ENCODE measurements around the gene TNFRSF1B. TPM values are rescaled to one million over a fixed set of nuclear protein-coding genes. Genes with fewer than 3 reads are reported as not detected.

TNFRSF1B gene
- total RNA-seq, 1 donor from 2014 or later = 16.2 TPM

GRCh38 chr1:12179111-12179519 lies 12.3 kb downstream of the TNFRSF1B start:
- no peaks in the 10 kb centered on the region for H3K9me3 ChIP-seq (replicated peaks)
- H3K27me3 ChIP-seq (ENCODE audit: low read depth) = peaks cover 14% of the 10 kb centered on the region
- H3K27ac ChIP-seq (replicated peaks) = peak overlapping the region; percentile 94
- no peaks in the 10 kb centered on the region for H3K36me3 ChIP-seq
- no peak for DNase-seq
- H3K4me1 ChIP-seq = peaks cover 94% of the 10 kb centered on the region
- intact Hi-C loops (cut with micrococcal nuclease) = no loop called here
- TF ChIP-seq CTCF (IDR thresholded peaks at IDR 0.05; ENCODE audit: borderline replicate concordance) = no peak
- H3K4me3 ChIP-seq = no peak overlapping the region

- TF ChIP-seq CTCF (IDR thresholded peaks at IDR 0.05; ENCODE audit: borderline replicate concordance) = no peak
- no peak overlapping the region for H3K4me3 ChIP-seq
- H3K9me3 ChIP-seq (replicated peaks) = no peaks in the 10 kb centered on the region
- H3K27me3 ChIP-seq (ENCODE audit: low read depth) = peaks cover 14% of the 10 kb centered on the region
- DNase-seq = no peak
- intact Hi-C loops (cut with micrococcal nuclease) = no loop called here
- H3K36me3 ChIP-seq = no peaks in the 10 kb centered on the region
- peaks cover 94% of the 10 kb centered on the region for H3K4me1 ChIP-seq
- H3K27ac ChIP-seq (replicated peaks) = peak overlapping the region; percentile 94
Observed at GRCh38 chr1:12179676-12180075, 12.9 kb downstream of the TNFRSF1B start.

GRCh38 chr1:12180315-12180714 lies 13.5 kb downstream of the TNFRSF1B start:
- no peaks in the 10 kb centered on the region for H3K36me3 ChIP-seq
- H3K4me1 ChIP-seq = peaks cover 94% of the 10 kb centered on the region
- no peaks in the 10 kb centered on the region for H3K9me3 ChIP-seq (replicated peaks)
- H3K4me3 ChIP-seq = no peak overlapping the region
- intact Hi-C loops (cut with micrococcal nuclease) = no loop called here
- DNase-seq = peak; percentile 69
- peaks cover 14% of the 10 kb centered on the region for H3K27me3 ChIP-seq (ENCODE audit: low read depth)
- no peak for TF ChIP-seq CTCF (IDR thresholded peaks at IDR 0.05; ENCODE audit: borderline replicate concordance)
- peak overlapping the region; percentile 94 for H3K27ac ChIP-seq (replicated peaks)

GRCh38 chr1:12180903-12181302 lies 14.1 kb downstream of the TNFRSF1B start:
- H3K27me3 ChIP-seq (ENCODE audit: low read depth) = peaks cover 14% of the 10 kb centered on the region
- no peaks in the 10 kb centered on the region for H3K9me3 ChIP-seq (replicated peaks)
- H3K36me3 ChIP-seq = no peaks in the 10 kb centered on the region
- peak overlapping the region; percentile 94 for H3K27ac ChIP-seq (replicated peaks)
- no peak for DNase-seq
- no peak for TF ChIP-seq CTCF (IDR thresholded peaks at IDR 0.05; ENCODE audit: borderline replicate concordance)
- intact Hi-C loops (cut with micrococcal nuclease) = no loop called here
- peaks cover 94% of the 10 kb centered on the region for H3K4me1 ChIP-seq
- H3K4me3 ChIP-seq = no peak overlapping the region

GRCh38 chr1:12181568-12181967 lies 14.8 kb downstream of the TNFRSF1B start:
- TF ChIP-seq CTCF (IDR thresholded peaks at IDR 0.05; ENCODE audit: borderline replicate concordance) = no peak
- DNase-seq = no peak
- peaks cover 94% of the 10 kb centered on the region for H3K4me1 ChIP-seq
- H3K36me3 ChIP-seq = no peaks in the 10 kb centered on the region
- no peak overlapping the region for H3K4me3 ChIP-seq
- no peaks in the 10 kb centered on the region for H3K9me3 ChIP-seq (replicated peaks)
- intact Hi-C loops (cut with micrococcal nuclease) = no loop called here
- peak overlapping the region; percentile 94 for H3K27ac ChIP-seq (replicated peaks)
- H3K27me3 ChIP-seq (ENCODE audit: low read depth) = peaks cover 14% of the 10 kb centered on the region
